Panc1 (cell line): Measurements from ENCODE around the gene PPM1H.
A peak's percentile ranks its signal among the peaks of the same experiment; 100 is the strongest.

Experiments used
- POLR2AphosphoS5 ChIP-seq: IDR thresholded peaks from 2 replicates; pipeline ENCODE4 v1.6.1; 2012; ENCODE audit warnings: mild to moderate bottlenecking, low read depth, low read length, moderate library complexity
- SIN3A ChIP-seq: IDR thresholded peaks from 2 replicates; pipeline ENCODE4 v1.6.1; 2012; ENCODE audit warnings: low read depth, mild to moderate bottlenecking, low read length, moderate library complexity, borderline replicate concordance; ENCODE audit not compliant: insufficient read depth
- TCF7L2 ChIP-seq: IDR thresholded peaks from 2 replicates; pipeline ENCODE4 v1.6.1; 2011; ENCODE audit warnings: mild to moderate bottlenecking, low read depth, low read length, inconsistent platforms
- TF ChIP-seq, protein P1 (sequence below): fragments of 450-650 bp; IDR thresholded peaks from 2 replicates; pipeline ENCODE4 v1.5.1; 2017; ENCODE audit warnings: mild to moderate bottlenecking
- TF ChIP-seq, protein P2 (sequence below), 2 experiments: IDR thresholded peaks; 2 replicates each; pipeline ENCODE4 v1.6.1; 2011 to 2012; ENCODE audit warnings: low read depth in 2 of 2, control low read depth in 1 of 2, low read length in 1 of 2, mild to moderate bottlenecking in 1 of 2, moderate library complexity in 1 of 2; ENCODE audit not compliant: insufficient read depth in 1 of 2

DNA sequence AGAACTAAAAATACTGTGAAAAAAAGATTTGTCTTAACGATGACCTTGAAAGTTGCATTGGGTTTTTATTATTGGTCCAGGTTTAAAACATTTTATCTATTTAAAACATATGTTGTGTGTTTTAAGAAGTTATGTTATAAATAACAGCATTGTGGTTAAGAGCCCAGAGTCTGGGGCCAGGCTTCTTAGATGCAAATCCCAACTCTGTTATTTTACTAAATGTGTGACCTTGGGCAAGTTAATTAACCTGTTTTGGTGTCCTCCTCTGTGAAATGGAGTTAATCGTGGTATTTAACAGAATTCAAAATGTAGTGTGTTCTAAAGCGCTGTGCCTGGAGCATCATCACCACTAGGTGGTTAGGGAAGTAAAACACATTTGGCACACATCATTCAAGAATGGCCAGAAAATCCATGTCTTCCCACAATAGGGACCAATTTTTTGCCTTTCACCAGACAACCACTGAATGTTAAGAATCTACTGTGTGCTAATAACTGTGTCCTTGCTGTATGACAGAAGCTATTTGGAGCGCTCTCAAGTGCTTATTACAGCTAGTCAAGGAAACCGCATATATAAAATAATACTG lies 335.0 kb downstream of the PPM1H start:
- TF ChIP-seq SIN3A (no peak), POLR2AphosphoS5 (no peak), TCF7L2 (no peak)
- TF ChIP-seq, protein P1, sequence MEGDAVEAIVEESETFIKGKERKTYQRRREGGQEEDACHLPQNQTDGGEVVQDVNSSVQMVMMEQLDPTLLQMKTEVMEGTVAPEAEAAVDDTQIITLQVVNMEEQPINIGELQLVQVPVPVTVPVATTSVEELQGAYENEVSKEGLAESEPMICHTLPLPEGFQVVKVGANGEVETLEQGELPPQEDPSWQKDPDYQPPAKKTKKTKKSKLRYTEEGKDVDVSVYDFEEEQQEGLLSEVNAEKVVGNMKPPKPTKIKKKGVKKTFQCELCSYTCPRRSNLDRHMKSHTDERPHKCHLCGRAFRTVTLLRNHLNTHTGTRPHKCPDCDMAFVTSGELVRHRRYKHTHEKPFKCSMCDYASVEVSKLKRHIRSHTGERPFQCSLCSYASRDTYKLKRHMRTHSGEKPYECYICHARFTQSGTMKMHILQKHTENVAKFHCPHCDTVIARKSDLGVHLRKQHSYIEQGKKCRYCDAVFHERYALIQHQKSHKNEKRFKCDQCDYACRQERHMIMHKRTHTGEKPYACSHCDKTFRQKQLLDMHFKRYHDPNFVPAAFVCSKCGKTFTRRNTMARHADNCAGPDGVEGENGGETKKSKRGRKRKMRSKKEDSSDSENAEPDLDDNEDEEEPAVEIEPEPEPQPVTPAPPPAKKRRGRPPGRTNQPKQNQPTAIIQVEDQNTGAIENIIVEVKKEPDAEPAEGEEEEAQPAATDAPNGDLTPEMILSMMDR = peak; percentile 44
- TF ChIP-seq, protein P2, sequence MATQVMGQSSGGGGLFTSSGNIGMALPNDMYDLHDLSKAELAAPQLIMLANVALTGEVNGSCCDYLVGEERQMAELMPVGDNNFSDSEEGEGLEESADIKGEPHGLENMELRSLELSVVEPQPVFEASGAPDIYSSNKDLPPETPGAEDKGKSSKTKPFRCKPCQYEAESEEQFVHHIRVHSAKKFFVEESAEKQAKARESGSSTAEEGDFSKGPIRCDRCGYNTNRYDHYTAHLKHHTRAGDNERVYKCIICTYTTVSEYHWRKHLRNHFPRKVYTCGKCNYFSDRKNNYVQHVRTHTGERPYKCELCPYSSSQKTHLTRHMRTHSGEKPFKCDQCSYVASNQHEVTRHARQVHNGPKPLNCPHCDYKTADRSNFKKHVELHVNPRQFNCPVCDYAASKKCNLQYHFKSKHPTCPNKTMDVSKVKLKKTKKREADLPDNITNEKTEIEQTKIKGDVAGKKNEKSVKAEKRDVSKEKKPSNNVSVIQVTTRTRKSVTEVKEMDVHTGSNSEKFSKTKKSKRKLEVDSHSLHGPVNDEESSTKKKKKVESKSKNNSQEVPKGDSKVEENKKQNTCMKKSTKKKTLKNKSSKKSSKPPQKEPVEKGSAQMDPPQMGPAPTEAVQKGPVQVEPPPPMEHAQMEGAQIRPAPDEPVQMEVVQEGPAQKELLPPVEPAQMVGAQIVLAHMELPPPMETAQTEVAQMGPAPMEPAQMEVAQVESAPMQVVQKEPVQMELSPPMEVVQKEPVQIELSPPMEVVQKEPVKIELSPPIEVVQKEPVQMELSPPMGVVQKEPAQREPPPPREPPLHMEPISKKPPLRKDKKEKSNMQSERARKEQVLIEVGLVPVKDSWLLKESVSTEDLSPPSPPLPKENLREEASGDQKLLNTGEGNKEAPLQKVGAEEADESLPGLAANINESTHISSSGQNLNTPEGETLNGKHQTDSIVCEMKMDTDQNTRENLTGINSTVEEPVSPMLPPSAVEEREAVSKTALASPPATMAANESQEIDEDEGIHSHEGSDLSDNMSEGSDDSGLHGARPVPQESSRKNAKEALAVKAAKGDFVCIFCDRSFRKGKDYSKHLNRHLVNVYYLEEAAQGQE (IDR thresholded peaks at IDR 0.05; ENCODE audit: insufficient read depth in 1 of 2, low read depth in 2 of 2, low read length in 1 of 2) = no peak
